ENCODE measurements around the gene RACK1. TPM values are rescaled to one million over a fixed set of nuclear protein-coding genes. Genes with fewer than 3 reads are reported as not detected.
A peak's percentile ranks its signal among the peaks of the same experiment; 100 is the strongest.

RACK1 gene
- total RNA-seq, 1 donor from 2014 or later, result 628 TPM

DNA sequence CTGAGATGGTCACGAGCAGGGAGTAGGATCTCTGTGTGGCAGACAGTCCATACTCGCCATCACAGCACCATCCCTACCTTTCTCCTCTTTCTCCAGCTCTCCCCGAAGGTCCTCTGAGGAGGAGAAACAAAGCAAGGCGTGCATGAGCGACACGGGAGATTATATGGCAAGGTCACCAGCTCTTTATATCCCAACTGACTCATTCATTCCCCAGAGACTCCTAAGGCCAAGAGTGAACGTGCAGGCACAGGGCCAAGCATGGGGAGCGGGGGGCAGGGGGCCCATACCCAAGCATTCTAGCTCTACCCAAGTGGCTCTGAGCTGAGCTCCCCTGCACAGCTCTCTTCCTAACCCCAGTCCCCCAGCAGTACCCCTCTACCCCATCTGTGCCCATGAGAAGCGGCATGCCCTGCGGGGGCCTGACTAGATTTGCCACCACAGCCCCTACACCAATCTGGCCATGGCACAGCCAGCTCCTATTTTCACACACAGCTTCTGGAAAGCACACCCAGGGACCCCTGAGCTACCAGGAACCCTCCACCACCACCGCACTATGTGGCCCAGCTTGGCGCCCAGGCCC lies 45.5 kb downstream of the RACK1 start:
- Histone ChIP-seq H3K36me3 (peaks cover 3% of the 10 kb centered on the region), H3K4me3 (no peak overlapping the region), H3K27ac (replicated peaks) (no peak overlapping the region), H3K27me3 (ENCODE audit: low read depth) (no peaks in the 10 kb centered on the region), H3K9me3 (replicated peaks) (no peaks in the 10 kb centered on the region), H3K4me1 (peaks cover 16% of the 10 kb centered on the region)
- TF ChIP-seq CTCF (IDR thresholded peaks at IDR 0.05; ENCODE audit: borderline replicate concordance), result no peak
- intact Hi-C loops (cut with micrococcal nuclease), result no loop called here
- no peak for DNase-seq

- Histone ChIP-seq H3K27ac (replicated peaks) (no peak overlapping the region), H3K9me3 (replicated peaks) (no peaks in the 10 kb centered on the region), H3K27me3 (ENCODE audit: low read depth) (no peaks in the 10 kb centered on the region), H3K4me1 (peaks cover 24% of the 10 kb centered on the region), H3K36me3 (peaks cover 3% of the 10 kb centered on the region), H3K4me3 (no peak overlapping the region)
- intact Hi-C loops (cut with micrococcal nuclease), result no loop called here
- no peak for DNase-seq
- TF ChIP-seq CTCF (IDR thresholded peaks at IDR 0.05; ENCODE audit: borderline replicate concordance), result no peak
These were observed 46.3 kb downstream of the RACK1 start for GRCh38 chr5:181197326-181197951.

- Histone ChIP-seq H3K9me3 (replicated peaks) (no peaks in the 10 kb centered on the region), H3K4me3 (no peak overlapping the region), H3K4me1 (peaks cover 42% of the 10 kb centered on the region), H3K27ac (replicated peaks) (no peak overlapping the region), H3K27me3 (ENCODE audit: low read depth) (no peaks in the 10 kb centered on the region), H3K36me3 (peaks cover 3% of the 10 kb centered on the region)
- no peak for TF ChIP-seq CTCF (IDR thresholded peaks at IDR 0.05; ENCODE audit: borderline replicate concordance)
- no peak for DNase-seq
- intact Hi-C loops (cut with micrococcal nuclease), result no loop called here
These were observed 48.4 kb downstream of the RACK1 start for GRCh38 chr5:181195249-181195761.

- DNase-seq, result peak; percentile 47
- peak overlapping the region; percentile 46 for H3K27ac ChIP-seq (replicated peaks)
- H3K4me3 ChIP-seq, result no peak overlapping the region
- intact Hi-C loops (cut with micrococcal nuclease), result no loop called here
- peaks cover 48% of the 10 kb centered on the region for H3K4me1 ChIP-seq
- H3K9me3 ChIP-seq (replicated peaks), result no peaks in the 10 kb centered on the region
- TF ChIP-seq CTCF (IDR thresholded peaks at IDR 0.05; ENCODE audit: borderline replicate concordance), result no peak
- H3K27me3 ChIP-seq (ENCODE audit: low read depth), result no peaks in the 10 kb centered on the region
- peaks cover 3% of the 10 kb centered on the region for H3K36me3 ChIP-seq
These were observed 49.0 kb downstream of the RACK1 start for GRCh38 chr5:181194489-181195248.

DNA sequence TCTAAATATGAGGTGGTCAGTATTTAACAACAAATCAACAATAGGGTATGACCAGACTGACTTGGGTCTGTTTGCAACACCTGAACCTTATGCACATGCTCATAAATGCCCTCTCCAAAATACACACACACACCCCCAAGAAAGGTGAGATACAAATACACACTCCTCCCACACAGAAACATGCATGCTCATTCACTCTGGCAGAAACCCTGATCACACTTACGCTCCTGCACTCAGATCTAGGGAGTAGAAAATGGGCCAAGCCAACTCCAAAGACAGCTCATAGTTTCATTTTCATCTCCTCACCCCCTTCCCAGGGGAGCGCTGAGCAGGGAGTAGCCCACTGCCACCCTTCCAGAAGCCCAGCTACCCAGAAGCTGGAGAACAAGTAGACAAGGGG lies 50.0 kb downstream of the RACK1 start:
- peaks cover 3% of the 10 kb centered on the region for H3K36me3 ChIP-seq
- DNase-seq, result no peak
- H3K4me1 ChIP-seq, result peaks cover 57% of the 10 kb centered on the region
- peak overlapping the region; percentile 46 for H3K27ac ChIP-seq (replicated peaks)
- H3K27me3 ChIP-seq (ENCODE audit: low read depth), result no peaks in the 10 kb centered on the region
- no peak for TF ChIP-seq CTCF (IDR thresholded peaks at IDR 0.05; ENCODE audit: borderline replicate concordance)
- intact Hi-C loops (cut with micrococcal nuclease), result no loop called here
- no peak overlapping the region for H3K4me3 ChIP-seq
- H3K9me3 ChIP-seq (replicated peaks), result no peaks in the 10 kb centered on the region

Data from left ventricle myocardium inferior (tissue), 1 donor.